ENCODE results near the gene LARP1.
A peak's percentile ranks its signal among the peaks of the same experiment; 100 is the strongest.
"Not testable (repeated sequence)": the region's sequence is repeated elsewhere in the genome, so short reads cannot be mapped to it uniquely, and the experiment has no call there.

The LARP1 gene

DNA sequence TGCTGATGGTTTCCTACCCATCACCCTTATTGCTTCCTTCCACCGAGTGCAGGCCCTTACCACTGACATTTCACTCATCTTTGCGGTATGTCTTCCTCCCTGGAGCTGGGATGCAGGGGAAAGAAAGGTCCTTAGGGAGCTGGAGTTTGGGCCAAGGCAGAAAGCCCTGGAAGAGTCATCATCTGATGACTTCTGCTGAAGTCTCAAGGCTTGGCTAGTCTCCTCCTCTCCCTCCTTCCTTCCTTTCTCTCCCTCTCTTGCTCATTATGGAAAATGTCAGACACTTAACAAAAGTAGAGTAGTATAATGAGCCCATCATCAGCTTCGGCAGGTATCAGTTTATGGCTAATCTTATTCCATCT is 40.0 kb downstream of the LARP1 start:
- no peak for DNase-seq

DNA sequence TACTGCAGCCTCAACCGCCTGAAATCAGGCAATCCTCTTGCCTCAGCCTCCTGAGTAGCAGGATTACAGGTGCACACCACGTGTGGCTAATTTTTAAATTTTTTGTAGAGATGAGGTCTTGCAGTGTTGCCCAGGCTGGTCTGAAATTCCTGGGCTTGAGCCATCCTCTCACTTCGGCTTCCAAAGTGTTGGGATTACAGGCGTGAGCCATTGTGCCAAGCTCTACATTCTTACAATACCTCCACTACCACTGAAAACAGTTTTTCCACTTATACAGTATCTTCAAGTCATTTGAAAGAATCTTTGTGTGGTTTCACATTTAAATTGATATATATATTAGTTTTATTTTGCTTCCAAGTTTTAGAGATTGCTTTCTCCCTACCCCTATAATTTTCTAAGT is 42.6 kb downstream of the LARP1 start:
- DNase-seq: no peak

DNA sequence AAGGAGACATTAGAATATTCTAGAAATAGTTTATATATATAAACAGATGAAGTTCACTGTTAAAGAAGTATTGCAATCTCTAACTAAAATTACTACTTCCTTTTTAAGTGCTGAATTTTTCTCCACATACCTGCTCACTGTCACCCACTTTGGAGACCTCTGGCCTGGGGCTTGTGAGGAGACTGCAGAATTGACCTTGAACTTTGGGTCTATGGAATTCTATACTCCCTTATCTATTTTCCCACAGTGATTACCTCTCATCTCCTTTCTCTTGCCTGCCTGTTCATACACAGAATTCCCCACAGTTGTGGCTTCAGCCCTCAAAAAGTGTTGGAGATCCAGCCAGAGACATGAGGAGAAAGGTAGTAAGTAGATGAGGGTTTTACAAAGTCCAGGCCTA is 45.4 kb downstream of the LARP1 start:
- DNase-seq: no peak

DNA sequence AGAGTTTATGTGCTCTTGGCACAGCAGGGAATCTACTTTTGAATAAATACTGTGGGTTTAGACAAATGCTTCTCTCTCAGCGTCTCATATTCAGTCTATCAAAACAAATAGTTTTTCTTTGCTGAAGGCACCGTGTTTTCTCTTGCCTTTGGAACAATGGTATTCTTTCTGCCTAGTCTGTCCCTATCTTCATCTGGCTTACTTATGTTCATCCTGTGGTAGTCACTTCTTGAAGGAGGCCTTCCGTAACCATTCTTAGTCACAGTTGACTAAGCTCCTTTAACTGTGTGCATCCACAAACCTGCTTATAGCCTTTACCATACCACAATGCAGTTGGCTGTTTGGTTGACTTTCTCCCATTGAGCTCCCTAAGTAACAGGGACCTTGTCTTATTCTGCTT is 45.9 kb downstream of the LARP1 start:
- no peak for DNase-seq

DNA sequence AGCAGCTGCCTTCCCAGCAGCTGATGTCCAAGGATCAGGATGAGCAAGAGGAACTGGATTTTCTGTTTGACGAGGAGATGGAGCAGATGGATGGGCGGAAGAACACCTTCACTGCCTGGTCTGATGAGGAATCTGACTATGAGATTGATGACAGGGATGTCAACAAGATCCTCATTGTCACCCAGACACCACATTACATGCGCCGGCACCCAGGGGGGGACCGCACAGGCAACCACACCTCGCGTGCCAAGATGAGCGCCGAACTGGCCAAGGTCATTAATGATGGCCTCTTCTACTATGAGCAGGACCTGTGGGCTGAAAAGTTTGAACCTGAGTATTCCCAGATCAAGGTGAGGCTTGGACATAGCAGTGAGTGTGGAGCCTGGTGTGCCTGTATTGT is 46.9 kb downstream of the LARP1 start:
- DNase-seq: no peak

DNA sequence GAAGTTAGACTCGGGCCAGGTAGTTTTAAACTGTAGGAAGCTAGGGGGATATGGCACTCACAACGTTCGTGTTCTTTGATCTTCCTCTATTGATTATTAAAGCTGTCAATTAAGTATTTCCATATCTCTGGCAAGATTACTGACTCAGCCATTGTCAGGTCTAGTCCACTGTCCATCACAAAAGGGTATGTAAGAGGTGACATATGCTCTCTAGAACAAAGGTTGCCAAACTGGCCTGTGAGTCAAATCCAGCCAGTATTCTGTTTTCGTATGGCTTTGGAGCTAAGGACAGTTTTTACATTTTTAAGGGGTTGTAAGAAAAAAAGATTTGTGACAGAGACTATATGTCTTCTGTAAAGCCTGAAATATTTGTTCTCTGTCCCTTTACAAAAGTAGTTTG is 51.0 kb downstream of the LARP1 start:
- no peak for DNase-seq

DNA sequence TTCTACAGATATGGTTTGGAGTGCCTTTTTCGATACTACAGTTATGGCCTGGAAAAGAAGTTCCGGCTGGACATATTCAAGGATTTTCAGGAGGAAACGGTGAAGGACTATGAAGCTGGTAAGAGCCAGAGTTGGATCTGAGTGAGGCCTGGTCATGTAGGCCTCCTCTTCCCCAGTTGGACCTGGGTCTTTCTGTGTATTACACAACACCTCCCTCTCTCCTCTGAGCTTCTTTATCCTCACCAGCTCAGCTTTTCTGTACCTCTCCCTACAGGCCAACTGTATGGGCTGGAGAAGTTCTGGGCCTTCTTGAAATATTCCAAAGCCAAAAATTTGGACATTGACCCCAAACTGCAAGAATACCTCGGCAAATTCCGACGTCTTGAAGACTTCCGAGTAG is 56.1 kb downstream of the LARP1 start:
- DNase-seq: no peak

DNA sequence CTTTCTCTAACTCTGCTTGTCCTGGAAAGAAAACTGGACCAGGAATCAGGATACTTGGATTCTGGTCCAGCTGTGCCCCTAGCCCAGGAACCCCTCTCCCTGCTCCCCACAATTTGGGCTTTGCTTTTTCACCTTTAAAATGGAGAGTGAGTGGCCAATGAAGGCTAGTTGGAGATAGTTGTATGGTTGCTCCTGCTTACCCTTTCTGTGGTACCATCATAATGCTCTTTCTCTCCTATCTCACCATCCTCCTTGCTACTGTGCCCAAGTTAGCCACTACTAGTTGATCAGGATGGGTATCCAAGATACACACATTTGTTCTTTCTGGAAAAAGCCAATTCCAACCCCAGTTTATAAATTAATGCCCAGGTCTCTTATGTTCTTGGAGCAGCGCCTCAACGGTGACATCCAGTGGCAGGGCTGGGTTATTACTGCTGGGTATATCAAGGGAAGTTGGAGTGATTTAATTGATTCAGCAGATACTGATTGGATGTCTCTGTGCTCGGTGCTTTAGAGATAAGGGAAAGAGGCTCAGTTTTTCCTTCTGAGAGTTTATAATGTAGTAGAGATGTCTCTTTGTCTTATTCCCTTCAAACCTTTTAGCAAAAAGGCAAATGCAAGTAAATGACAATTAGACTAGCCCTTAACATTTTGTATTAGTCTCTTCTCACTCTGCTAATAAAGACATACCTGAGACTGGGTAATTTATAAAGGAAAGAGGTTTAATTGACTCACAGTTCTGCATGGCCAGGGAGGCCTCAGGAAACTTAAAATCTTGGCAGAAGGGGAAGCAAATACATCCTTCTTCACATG is 56.7 kb downstream of the LARP1 start:
- DNase-seq: peak; percentile 10 to 44 (median 19)

DNA sequence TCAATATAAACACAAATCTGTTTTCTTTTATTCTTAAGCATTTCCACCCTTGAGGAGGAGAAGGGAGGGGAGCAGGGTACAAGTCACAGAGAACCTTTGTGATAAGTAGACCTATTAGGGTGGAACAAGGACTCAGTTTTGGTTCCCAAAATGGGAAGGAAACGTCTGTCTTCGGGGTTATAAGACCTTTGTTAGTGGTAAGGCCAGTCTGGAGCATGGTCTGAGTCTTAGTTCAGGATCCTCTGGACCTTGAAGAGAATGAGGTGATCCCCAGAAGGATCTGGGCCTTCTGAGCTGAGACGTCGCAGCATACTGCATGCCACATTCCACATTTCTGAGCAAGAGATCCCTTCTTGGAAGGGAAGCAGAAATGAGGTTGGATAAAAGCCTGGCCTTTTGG is 58.0 kb downstream of the LARP1 start:
- DNase-seq: no peak

DNA sequence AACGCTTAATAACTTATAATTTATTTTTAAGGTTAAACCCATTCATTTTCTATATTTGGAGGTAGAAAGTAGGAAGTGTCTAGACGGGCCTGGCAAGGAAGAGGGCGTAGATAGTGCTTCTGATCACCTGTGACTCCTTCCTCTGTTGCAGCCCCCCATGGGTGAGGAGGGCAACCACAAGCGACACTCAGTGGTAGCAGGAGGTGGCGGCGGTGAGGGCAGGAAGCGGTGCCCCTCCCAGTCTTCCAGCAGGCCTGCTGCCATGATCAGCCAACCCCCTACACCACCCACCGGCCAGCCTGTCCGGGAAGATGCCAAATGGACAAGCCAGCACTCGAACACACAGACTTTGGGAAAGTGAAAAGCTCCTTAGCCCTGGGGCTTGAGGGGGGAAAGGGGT is 58.6 kb downstream of the LARP1 start:
- peak in 1 of 4 experiments; percentile 38 for DNase-seq

DNA sequence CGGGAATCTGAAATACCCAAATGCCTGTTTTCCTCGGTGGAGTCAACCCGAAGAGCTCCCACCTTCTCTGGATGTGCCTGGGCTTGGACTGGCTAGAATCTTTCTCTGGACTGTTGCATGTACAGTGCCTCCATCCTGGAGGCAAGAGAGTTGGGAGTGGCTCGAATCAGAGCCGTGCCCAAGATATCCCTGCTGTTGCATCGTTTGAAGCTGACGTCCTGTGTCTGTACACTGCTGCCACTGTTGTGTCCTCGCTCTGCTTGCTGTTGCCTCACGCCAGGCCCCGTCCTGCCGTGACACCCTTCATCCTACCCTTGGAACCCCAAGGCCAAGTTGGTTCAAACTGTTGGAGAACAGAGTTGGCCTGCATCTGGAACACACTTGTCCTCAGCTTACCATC is 59.8 kb downstream of the LARP1 start:
- no peak for DNase-seq

DNA sequence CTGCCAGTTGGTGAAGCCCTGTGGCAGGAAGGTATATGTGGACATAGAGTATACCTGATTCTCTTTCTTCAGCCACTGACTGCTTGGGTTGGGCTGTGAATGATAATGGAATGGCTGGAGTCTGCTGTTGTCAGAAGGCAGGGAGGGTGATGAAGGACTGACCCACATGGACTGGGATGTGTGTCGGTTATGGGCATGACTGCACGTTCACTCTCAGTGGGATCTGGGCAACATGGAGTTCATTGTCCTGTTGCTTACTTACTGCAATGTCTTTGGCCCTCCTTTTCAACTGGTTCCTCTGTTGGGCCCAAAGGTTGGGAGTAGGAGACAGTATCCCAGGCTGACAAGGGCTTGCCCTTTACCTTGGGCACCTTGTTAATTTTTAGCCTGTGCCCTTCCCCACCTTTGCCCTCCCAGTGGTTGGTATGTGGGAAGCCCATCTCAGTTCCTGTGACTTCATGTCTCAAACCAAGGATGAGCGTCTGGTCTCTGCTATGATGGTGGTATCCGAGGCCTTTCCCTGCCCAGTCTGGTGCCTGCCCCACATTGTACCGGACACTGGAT is 60.6 kb downstream of the LARP1 start:
- no peak for DNase-seq

DNA sequence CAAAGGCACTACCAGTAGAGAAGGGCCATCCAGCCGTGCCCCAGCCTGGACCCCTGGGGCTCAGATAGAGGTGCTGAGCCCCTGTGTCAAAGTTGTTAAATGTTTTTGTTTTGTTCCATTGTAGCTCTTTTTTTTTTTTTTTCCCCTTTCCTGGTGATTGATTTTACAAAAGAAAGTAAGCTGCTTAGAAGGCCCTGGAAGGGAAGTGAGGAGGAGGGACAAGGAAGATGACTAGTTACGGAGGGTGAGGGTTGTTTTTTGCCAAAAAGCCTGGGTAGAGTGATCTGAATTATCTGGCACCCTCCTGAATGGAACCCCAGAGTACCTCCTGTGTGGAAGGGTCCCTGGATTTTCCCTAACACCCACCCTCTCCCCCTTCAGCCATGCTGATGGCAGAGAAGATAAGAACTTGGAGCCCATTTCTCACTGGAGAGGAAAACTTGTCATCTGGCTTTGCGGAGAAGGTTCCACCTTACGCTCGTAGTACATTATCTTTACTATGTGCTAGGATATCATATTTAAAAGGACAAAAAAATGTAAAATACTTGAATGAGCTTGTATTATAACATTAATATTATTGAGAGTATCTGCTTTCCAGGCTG is 61.8 kb downstream of the LARP1 start:
- DNase-seq: no peak

DNA sequence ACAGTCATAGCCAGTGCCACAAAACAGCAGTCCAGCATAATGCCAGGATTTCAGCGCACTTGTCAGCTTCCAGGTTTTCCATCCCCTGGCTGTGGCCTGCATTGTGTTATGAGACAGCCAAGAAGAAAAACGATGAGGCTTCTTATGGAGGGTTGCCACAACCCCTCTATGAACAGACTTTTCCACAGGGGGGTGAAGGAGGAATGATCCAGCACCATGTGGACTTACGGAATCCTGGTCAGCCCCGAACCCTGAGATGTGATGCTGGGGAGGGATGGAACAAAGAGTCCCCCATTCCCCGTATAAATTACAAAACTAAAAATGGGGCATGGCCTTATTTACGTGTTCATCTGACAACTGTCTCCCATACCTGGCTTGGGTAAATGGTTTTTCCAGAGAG is 62.6 kb downstream of the LARP1 start:
- DNase-seq: no peak

DNA sequence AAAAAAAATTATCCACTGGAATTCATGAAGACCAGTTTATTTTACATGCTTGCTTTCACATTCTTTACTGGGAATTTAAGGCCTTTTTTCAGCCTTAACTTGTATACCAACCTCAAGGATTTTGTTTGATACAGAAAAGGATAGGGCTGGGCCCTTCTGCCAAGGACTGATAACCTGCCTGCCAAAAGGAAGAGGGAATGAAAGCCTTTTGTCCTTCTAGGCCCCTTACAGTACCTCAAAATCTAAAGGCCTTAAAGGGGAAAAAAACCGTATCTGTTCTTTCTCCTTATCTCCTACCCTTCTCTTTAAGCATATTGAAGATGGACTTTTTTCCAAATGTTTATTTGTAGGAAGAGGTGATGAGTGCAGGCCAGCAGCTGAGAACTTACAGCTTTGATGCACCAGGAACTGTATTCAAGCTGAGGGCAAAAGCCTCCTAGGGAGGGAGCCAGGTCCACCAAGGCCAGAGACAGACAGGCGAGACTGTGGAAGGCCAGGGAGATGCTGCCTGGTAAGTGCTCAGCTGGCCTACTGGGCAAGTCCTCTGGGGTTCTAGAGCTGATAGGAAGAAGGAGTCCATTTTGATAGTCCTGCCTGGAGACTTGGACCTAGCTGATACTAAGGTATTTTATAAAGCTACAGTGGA is 63.4 kb downstream of the LARP1 start:
- no peak for DNase-seq

DNA sequence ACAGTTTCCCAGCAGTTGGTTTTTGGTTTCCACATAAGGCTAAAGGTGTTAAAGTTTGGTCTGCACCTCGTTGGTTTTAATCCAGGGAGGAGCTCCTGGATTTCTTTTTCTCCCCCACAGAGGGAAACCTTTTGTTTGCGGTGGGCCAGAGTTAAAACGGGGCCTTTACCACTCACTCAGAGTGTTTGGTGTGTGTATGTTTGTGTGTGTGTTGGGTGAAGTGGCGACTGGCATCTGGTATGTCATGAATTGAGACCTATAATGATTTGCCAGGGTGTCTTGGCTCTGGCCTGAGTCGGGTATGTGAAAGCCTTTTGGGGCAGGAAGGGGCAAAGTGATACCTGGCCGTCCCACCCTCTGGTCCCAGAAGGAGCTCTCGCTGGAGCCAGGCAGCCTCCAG is 64.4 kb downstream of the LARP1 start:
- DNase-seq: no peak

DNA sequence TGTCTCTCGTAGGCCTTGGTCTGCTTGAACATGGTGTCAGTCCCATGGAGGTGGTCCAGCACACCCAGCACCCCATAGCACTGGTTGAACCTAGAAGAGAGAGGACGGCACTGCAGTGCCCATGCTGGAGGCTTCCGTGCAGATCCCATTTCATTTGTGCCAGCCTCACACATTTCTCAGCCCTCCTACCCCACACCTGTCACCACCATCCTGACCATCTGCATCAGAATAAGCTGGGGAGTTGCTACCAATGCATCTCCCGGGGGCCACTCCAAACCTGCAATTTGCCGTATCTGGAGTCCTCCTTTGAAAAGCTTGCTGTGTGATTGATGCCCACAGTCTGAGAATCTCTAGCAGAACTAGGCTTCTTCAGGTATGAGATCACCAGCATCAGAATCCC is 65.2 kb downstream of the LARP1 start:
- DNase-seq: no peak

DNA sequence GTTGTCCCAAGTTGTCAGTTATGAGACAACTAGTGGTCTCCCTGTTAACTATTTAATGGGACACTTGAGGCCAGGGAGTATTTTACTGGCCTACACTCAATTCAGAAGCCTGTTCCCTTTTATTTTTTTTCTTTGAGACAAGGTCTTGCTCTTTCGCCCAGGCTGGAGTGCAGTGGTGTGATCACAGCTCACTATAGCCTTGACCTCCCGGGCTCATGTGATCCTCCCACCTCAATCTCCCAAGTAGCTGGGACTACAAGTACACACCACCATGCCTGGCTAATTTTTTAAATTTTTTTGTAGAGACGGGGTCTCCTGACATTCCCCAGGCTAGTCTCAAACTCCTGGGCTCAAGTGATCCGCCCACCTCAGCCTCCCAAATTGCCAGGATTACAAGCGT is 67.7 kb downstream of the LARP1 start:
- DNase-seq: not testable (repeated sequence)

DNA sequence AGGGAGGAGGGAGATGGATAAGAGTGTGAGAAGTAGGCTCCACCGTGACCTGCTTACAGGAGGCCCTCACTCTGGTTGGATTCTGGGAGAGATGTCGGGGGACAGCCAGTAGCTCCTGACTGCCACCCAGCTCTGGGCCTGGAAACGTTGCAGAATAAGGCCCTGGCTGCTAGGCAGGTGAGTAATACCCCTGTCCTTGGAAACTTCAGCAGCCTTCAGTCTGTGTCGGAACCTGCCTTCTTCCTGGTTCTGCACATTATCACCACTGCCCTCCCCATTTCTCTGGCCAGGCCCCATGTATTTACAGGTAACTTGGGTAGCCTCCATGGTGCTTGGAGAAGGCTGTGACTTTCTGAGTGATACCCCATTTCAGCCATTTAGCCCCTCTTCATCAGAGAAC is 68.4 kb downstream of the LARP1 start:
- no peak for DNase-seq

DNA sequence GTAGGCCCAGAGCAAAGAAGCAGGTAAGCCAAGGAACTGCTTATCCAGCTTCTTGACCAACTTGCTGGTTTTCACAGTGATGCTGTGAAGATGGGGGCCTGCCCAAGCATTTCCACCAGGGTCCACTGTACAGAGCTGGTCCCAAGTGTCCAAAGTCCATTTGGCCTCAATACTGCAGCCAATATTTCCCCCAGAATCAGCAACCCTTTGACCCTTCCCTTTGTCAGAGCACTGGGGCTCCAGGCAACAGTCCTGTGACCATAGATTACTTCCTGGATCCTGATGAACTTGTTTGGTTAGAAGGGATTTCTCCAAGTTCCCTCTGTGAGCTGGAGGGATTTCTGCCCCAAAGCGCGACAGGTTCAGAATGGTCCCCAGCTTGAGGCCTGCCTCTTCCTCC is 68.9 kb downstream of the LARP1 start:
- DNase-seq: no peak

DNA sequence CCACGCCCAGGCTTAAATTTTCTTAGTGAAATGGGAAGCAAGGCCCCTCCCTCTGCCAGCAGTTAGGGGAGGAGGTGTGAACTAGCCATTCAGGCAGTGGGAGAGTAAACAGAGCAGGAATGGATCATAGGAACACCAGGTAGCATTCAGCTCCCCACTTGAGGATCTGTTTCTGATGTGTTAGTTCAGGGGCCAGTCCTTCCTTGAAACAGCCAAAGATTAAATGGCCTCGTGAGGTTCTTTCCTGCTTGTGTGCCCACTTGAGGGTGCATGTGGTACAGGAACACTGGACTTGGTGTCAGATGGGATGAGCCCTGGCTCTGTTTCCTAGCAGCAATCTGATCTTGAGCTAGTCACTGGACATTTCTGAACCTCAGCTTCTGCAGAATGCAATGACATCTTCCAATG is 74.0 kb downstream of the LARP1 start:
- DNase-seq: no peak

DNA sequence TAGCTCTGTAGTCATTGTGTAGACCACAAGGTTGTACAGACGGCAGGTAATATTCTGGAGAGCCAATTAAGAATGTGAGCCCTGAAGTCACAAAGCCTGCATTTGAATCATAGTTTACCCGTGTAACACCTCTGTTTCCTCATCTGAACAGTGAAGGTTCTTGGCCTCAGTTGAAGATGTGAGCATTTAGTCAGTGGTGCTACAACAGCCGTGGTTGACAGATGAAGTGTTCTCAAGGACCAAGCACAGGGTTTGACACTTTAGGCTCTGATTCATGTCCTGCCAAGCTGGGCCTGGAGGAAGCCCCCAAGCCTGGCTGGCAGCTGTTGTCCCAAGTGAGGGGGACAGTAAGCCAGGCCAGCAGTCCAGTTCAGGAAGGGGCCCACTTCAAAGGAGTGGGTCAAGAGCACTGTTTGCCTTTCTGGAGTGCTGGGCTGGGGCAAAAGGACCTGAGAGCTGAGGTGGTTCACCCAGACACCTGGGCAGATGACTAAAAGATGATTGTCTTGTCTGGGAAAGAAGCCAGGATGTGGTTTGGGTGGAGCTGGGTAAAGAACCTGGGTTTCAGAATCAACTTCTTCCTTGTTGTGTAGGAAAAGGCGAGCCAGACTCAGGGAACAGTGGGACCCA is 74.5 kb downstream of the LARP1 start:
- peak in 1 of 4 experiments; percentile 6 for DNase-seq

DNA sequence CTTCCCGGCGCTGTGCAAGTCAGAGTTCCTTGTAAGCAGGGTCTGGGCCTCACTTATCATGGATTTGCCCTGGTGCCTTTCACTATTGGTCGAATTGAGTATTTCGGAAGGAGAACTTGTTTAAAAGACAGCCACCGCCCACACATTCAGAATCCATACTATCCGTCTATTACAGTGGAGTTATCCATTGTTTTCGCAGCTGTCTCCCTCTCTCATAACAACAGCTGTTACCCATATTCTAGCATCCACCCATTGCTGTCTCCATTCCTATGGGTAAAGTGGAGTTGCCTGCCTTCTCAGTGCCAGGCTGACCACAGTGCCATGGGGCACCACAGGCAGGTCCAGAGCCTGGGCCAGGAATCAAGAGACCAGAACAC is 75.0 kb downstream of the LARP1 start:
- no peak for DNase-seq

DNA sequence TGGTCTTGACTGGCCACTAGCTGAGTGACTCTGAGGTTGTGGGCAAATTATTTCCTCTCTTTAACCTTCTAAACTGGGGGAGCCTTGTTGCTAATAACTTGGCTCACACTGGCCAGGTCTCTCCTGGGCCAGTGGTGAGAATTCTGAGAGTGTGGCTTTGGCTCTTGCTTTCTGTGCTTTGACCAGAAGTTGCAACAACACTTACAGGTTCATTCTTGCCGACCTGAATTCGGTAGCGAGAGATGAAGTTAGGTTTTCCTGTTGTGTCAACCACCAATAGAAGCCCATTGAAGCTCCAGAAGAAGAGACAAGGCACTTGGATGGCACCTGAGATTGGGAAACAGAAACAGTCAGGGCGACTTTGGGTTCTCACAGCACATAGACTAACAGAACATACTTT is 75.4 kb downstream of the LARP1 start:
- no peak for DNase-seq

All from activated naive CD4-positive, alpha-beta T cell (primary cell).